PC-3 (cell line): ENCODE data around the gene MON1B.

Experiments used
- CTCF ChIP-seq: fragments of 300-600 bp; sonication (generic); conservative IDR thresholded peaks from 2 replicates; pipeline ENCODE4 v1.5.1; 2017; ENCODE audit warnings: antibody characterized with exemption, low read depth, mild to moderate bottlenecking, low read length
- EZH2phosphoT487 ChIP-seq: fragments of 300-600 bp; sonication (generic); IDR thresholded peaks from 2 replicates; pipeline ENCODE4 v1.6.1; 2018; ENCODE audit warnings: mild to moderate bottlenecking, antibody characterized with exemption, low read length, borderline replicate concordance

- TF ChIP-seq CTCF (no peak), EZH2phosphoT487 (no peak)
Observed at GRCh38 chr16:77194295-77195231, 3.6 kb downstream of the MON1B start.
